Measurements from ENCODE around the gene MYH16. TPM values are rescaled to one million over a fixed set of nuclear protein-coding genes. Genes with fewer than 3 reads are reported as not detected.

MYH16 gene
- total RNA-seq, 1 experiment from 2014 or later: 0.57 TPM

- no peaks in the 10 kb centered on the region for H4K20me1 ChIP-seq (ENCODE audit: insufficient read depth)
- intact Hi-C loops (cut with micrococcal nuclease): no loop called here
- POLR2A ChIA-PET: no interaction called here
- no peaks in the 10 kb centered on the region for H3K27me3 ChIP-seq (ENCODE audit: insufficient read depth, low read length)
- H2AFZ ChIP-seq (ENCODE audit: low read depth, low read length, poor library complexity, severe bottlenecking): no peak overlapping the region
- H3K4me1 ChIP-seq (ENCODE audit: control insufficient read depth in 1 of 2, insufficient read depth in 2 of 2, low read length in 2 of 2): peaks cover 0 to 3% of the 10 kb centered on the region in 2 experiments; a peak in 1 of 4 replicates
- no TSS peak for BruUV-seq (replicated peaks)
- RAD21 ChIA-PET (ENCODE audit: low non-redundant PET in 1 of 2, low total read pairs in 2 of 2, uncharacterized antibody in 2 of 2, unreplicated experiment in 2 of 2): no interaction called here
- ATAC-seq: no peak
- no peak overlapping the region for H3K4me3 ChIP-seq (replicated peaks in 1 of 2; ENCODE audit: low read depth in 1 of 2, low read length in 2 of 2)
- no peak overlapping the region for H3K4me2 ChIP-seq (ENCODE audit: low read length)
- no peaks in the 10 kb centered on the region for H3K9me3 ChIP-seq (ENCODE audit: control insufficient read depth in 1 of 2, insufficient read depth in 1 of 2, low read depth in 1 of 2, low read length in 2 of 2)
- CTCF ChIA-PET: no interaction called here
- TF ChIP-seq CEBPB (IDR thresholded peaks at IDR 0.05; ENCODE audit: low read depth): no peak
- no peak for TF ChIP-seq REST (IDR thresholded peaks at IDR 0.05; ENCODE audit: low read depth)
- TF ChIP-seq JUND (IDR thresholded peaks at IDR 0.05): no peak
- TF ChIP-seq EZH2 (IDR thresholded peaks at IDR 0.05): no peak
- no peak for TF ChIP-seq ELF1 (IDR thresholded peaks at IDR 0.05; ENCODE audit: borderline replicate concordance, low read depth)
- TF ChIP-seq POLR2A (IDR thresholded peaks at IDR 0.05; ENCODE audit: borderline replicate concordance, extremely low read depth, insufficient read depth, insufficient read length): no peak
- TF ChIP-seq SIN3A (IDR thresholded peaks at IDR 0.05; ENCODE audit: low read depth): no peak
- TF ChIP-seq CBX3 (IDR thresholded peaks at IDR 0.05; ENCODE audit: low read depth): no peak
- TF ChIP-seq MAX (IDR thresholded peaks at IDR 0.05): no peak
- TF ChIP-seq TCF7L2 (IDR thresholded peaks at IDR 0.05; ENCODE audit: borderline replicate concordance, extremely low read depth, insufficient read depth, insufficient read length): no peak
- TF ChIP-seq YY1 (IDR thresholded peaks at IDR 0.05; ENCODE audit: extremely low read depth, insufficient replicate concordance, low read depth, low read length): no peak
- no peaks in the 10 kb centered on the region for H3K9me2 ChIP-seq (ENCODE audit: insufficient read depth)
- H3K27ac ChIP-seq (ENCODE audit: low read depth, low read length): no peak overlapping the region
- no peaks in the 10 kb centered on the region for H3K79me2 ChIP-seq (ENCODE audit: insufficient read depth, low read length)
- H3K36me3 ChIP-seq (ENCODE audit: control insufficient read depth in 1 of 2, insufficient read depth in 2 of 2, low read length in 2 of 2): no peaks in the 10 kb centered on the region
- H3K9ac ChIP-seq (ENCODE audit: low read length): no peak overlapping the region
- no peak for DNase-seq (ENCODE audit: low read depth, low spot score)
Measured at GRCh38 chr7:99243751-99244337, 28.8 kb upstream of the MYH16 start.

Data from HCT116 (cell line).